A549 (cell line): ENCODE results near the gene DLL4. TPM values are rescaled to one million over a fixed set of nuclear protein-coding genes. Genes with fewer than 3 reads are reported as not detected.

ENCODE experiments used
- ATAC-seq, 2 experiments: fragments of 200-7000 bp in 1 of 2; fragments of >200 bp in 1 of 2; cut with Nextera tagmentation in 1 of 2; cut with Tn5 transposase in 1 of 2; 3 replicates each; pipeline versions ENCODE4 v1.8.0 to v1.9.1; 2018 to 2020; ENCODE audit warnings: mild to moderate bottlenecking in 1 of 2, moderate library complexity in 1 of 2
- CTCF ChIA-PET: fragments of 300-600 bp; sonication (Branson Sonifier 250); formaldehyde crosslinking; extraction: SDS; loops from one replicate; lab custom pipeline; 2021; ENCODE audit warnings: antibody characterized with exemption, inconsistent platforms; lab: Yijun Ruan, JAX
- POLR2A ChIA-PET: fragments of 350-600 bp; formaldehyde crosslinking; extraction: SDS; loops from one replicate; lab custom pipeline; 2021; ENCODE audit warnings: antibody characterized with exemption, inconsistent platforms; lab: Yijun Ruan, JAX
- DNase-seq, 2 experiments: peaks; one replicate each; pipeline versions ENCODE4 v3.0.0 to v3.0.0-alpha.2; 2011 to 2016; ENCODE audit warnings: low read depth in 1 of 2, low spot score in 1 of 2
- FAIRE-seq: peaks from 2 replicates; lab custom pipeline; 2011; peaks lifted over from hg19 to GRCh38; lab: Jason Lieb, UNC
- H3K27ac ChIP-seq, 2 experiments: fragments of >200 bp; sonication (Bioruptor Twin); formaldehyde crosslinking; 3 replicates each; pipeline ENCODE4 v1.5.1; 2016 to 2017
- H3K4me1 ChIP-seq: fragments of >200 bp; sonication (Bioruptor Twin); formaldehyde crosslinking; 3 replicates; pipeline ENCODE4 v1.6.1; 2016
- H3K4me2 ChIP-seq: fragments of >200 bp; sonication (Bioruptor Twin); formaldehyde crosslinking; 3 replicates; pipeline ENCODE4 v1.6.1; 2016
- H3K4me3 ChIP-seq: fragments of >200 bp; sonication (Bioruptor Twin); formaldehyde crosslinking; 3 replicates; pipeline ENCODE4 v1.5.1; 2016
- H3K9me3 ChIP-seq: fragments of >200 bp; sonication (Bioruptor Twin); formaldehyde crosslinking; 3 replicates; pipeline ENCODE4 v1.6.1; 2016
- CBX2 ChIP-seq: fragments of 200-600 bp; sonication (generic); IDR thresholded peaks from 2 replicates; pipeline ENCODE4 v1.6.1; 2016; ENCODE audit warnings: low read depth, mild to moderate bottlenecking, borderline replicate concordance
- CBX8 ChIP-seq: fragments of 200-600 bp; sonication (generic); IDR thresholded peaks from 2 replicates; pipeline ENCODE4 v1.6.1; 2016
- CHD2 ChIP-seq: fragments of 150-350 bp; IDR thresholded peaks from 2 replicates; pipeline ENCODE4 v1.6.1; 2014; ENCODE audit warnings: low read length; ENCODE audit not compliant: partially characterized antibody
- CHD4 ChIP-seq: fragments of 200-600 bp; sonication (generic); IDR thresholded peaks from 2 replicates; pipeline ENCODE4 v1.6.1; 2016; ENCODE audit warnings: antibody characterized with exemption, mild to moderate bottlenecking, borderline replicate concordance
- E2F6 ChIP-seq: IDR thresholded peaks from 2 replicates; pipeline ENCODE4 v1.6.1; 2012; ENCODE audit warnings: low read depth, borderline replicate concordance
- EHMT2 ChIP-seq: fragments of 200-600 bp; sonication (generic); IDR thresholded peaks from 2 replicates; pipeline ENCODE4 v1.6.1; 2016; ENCODE audit warnings: antibody characterized with exemption, low read depth, mild to moderate bottlenecking, moderate library complexity
- ELK1 ChIP-seq: fragments of 150-350 bp; IDR thresholded peaks from 2 replicates; pipeline ENCODE4 v1.6.1; 2014; ENCODE audit warnings: low read depth, mild to moderate bottlenecking, low read length
- EP300 ChIP-seq, 2 experiments: fragments of >200 bp; sonication (Bioruptor Twin); formaldehyde crosslinking; IDR thresholded peaks; 2 replicates in 1 of 2; 3 replicates in 1 of 2; pipeline ENCODE4 v1.6.1; 2016 to 2017
- FOSL2 ChIP-seq, 2 experiments: fragments of 450-650 bp in 1 of 2; fragments of >200 bp in 1 of 2; sonication (Bioruptor Twin) in 1 of 2; formaldehyde crosslinking; IDR thresholded peaks; 2 replicates each; pipeline versions ENCODE4 v1.5.0 to v1.6.1; 2016 to 2020; ENCODE audit warnings: mild to moderate bottlenecking in 1 of 2, moderate library complexity in 1 of 2
- FOXS1 ChIP-seq: fragments of 250-450 bp; sonication (Bioruptor Pico); IDR thresholded peaks from 2 replicates; pipeline ENCODE4 v1.5.0; 2020; ENCODE audit warnings: mild to moderate bottlenecking, moderate library complexity
- GATA3 ChIP-seq: IDR thresholded peaks from 2 replicates; pipeline ENCODE4 v1.6.1; 2012; ENCODE audit warnings: borderline replicate concordance
- HEYL ChIP-seq: fragments of 250-450 bp; sonication (Bioruptor Pico); IDR thresholded peaks from 2 replicates; pipeline ENCODE4 v1.8.0; 2021; ENCODE audit warnings: mild to moderate bottlenecking, moderate library complexity
- KDM1A ChIP-seq: fragments of 200-600 bp; sonication (generic); IDR thresholded peaks from 2 replicates; pipeline ENCODE4 v1.6.1; 2016; ENCODE audit warnings: low read depth, mild to moderate bottlenecking
- KDM5A ChIP-seq: fragments of 200-600 bp; sonication (generic); IDR thresholded peaks from 2 replicates; pipeline ENCODE4 v1.6.1; 2016; ENCODE audit warnings: antibody characterized with exemption, mild to moderate bottlenecking
- MAFK ChIP-seq: fragments of 450-650 bp; IDR thresholded peaks from 2 replicates; pipeline ENCODE4 v1.6.1; 2014; ENCODE audit not compliant: partially characterized antibody
- MAX ChIP-seq: IDR thresholded peaks from 2 replicates; pipeline ENCODE4 v1.6.1; 2012
- NPAS2 ChIP-seq: fragments of 250-450 bp; sonication (Bioruptor Pico); IDR thresholded peaks from 2 replicates; pipeline ENCODE4 v1.8.0; 2022; ENCODE audit warnings: mild to moderate bottlenecking, moderate library complexity, borderline replicate concordance
- PBX3 ChIP-seq: IDR thresholded peaks from 2 replicates; pipeline ENCODE4 v1.6.1; 2012
- RAD21 ChIP-seq, 2 experiments: fragments of >200 bp in 1 of 2; sonication (Bioruptor Twin) in 1 of 2; formaldehyde crosslinking in 1 of 2; IDR thresholded peaks in 1 of 2; conservative IDR thresholded peaks in 1 of 2; 2 replicates in 1 of 2; 3 replicates in 1 of 2; pipeline ENCODE4 v1.6.1; 2012 to 2018; ENCODE audit warnings: inconsistent platforms in 1 of 2
- RNF2 ChIP-seq: fragments of 200-600 bp; sonication (generic); IDR thresholded peaks from 2 replicates; pipeline ENCODE4 v1.6.1; 2016; ENCODE audit warnings: low read depth, mild to moderate bottlenecking, antibody characterized with exemption, moderate library complexity, borderline replicate concordance
- SMC3 ChIP-seq: fragments of >200 bp; sonication (Bioruptor Twin); formaldehyde crosslinking; IDR thresholded peaks from 3 replicates; pipeline ENCODE4 v1.6.1; 2018; ENCODE audit warnings: inconsistent platforms
- SREBF2 ChIP-seq: fragments of 450-650 bp; IDR thresholded peaks from 2 replicates; pipeline ENCODE4 v1.6.1; 2014; ENCODE audit warnings: mild to moderate bottlenecking, moderate library complexity
- USF2 ChIP-seq: fragments of 450-650 bp; IDR thresholded peaks from 2 replicates; pipeline ENCODE4 v1.6.1; 2014; ENCODE audit warnings: antibody characterized with exemption
- ZC3H11A ChIP-seq: fragments of 450-650 bp; IDR thresholded peaks from 2 replicates; pipeline ENCODE4 v1.6.1; 2014; ENCODE audit warnings: antibody characterized with exemption, mild to moderate bottlenecking
- ZSCAN20 ChIP-seq: fragments of 250-450 bp; sonication (Bioruptor Pico); IDR thresholded peaks from 2 replicates; pipeline ENCODE4 v1.8.0; 2022; ENCODE audit warnings: mild to moderate bottlenecking, moderate library complexity
- WGBS: methylation state at CpG from one replicate; pipeline ENCODE4 v1.1.6; 2017; ENCODE audit errors: missing lambda C conversion rate; 5-methylcytosine and 5-hydroxymethylcytosine counted together
- polyA plus RNA-seq, 4 experiments: library from polyadenylated mRNA; depleted of rRNA in 3 of 4; stranded (reverse); fragments of >200 nt; fragmentation: RNase III in 1 of 4; extraction: RNeasy Plus Mini Kit Qiagen cat#74134 plus additional on column Dnase treatment in 1 of 4; gene quantifications; 2 replicates in 3 of 4; 3 replicates in 1 of 4; pipeline ENCODE4 v1.2.3, GENCODE V29; 2011 to 2017

Gene DLL4
- polyA plus RNA-seq, 2 of the 4 experiments (the other 2 are of a cell fraction), result 0.09 to 0.28 TPM

- FAIRE-seq (no peak), ATAC-seq (no peak), DNase-seq (no peak)
- H3K4me1 ChIP-seq, result peaks cover 12% of the 10 kb centered on the region
- H3K4me3 ChIP-seq, result no peak overlapping the region
- WGBS, result 72% methylated on average over 10 of the region's 11 CpGs
- no peak overlapping the region for H3K27ac ChIP-seq
- CTCF ChIA-PET, result interaction anchor here (1.2 to 4.7 kb wide), 5 partner anchors 13 to 78 kb away, joined by 3 to 65 read pairs (median 4); no protein-coding TSS in a partner anchor
- no peak overlapping the region for H3K4me2 ChIP-seq
- TF ChIP-seq E2F6 (no peak), NPAS2 (CRISPR knock-in tag) (no peak), PBX3 (no peak), CBX2 (no peak), SREBF2 (no peak), CBX8 (no peak)
- H3K9me3 ChIP-seq, result no peaks in the 10 kb centered on the region
- POLR2A ChIA-PET, result interaction anchor here (0.6 kb wide), 1 partner anchor 8 kb away, joined by 3 read pairs; the partner anchor contains the start of gene CHAC1
Observed at GRCh38 chr15:40944510-40945296, 15.6 kb downstream of the DLL4 start.

- WGBS, result 82% methylated on average over 21 of the region's 21 CpGs
- Histone ChIP-seq H3K27ac (no peak overlapping the region; a peak in 1 of 6 replicates), H3K9me3 (no peaks in the 10 kb centered on the region), H3K4me2 (no peak overlapping the region), H3K4me3 (no peak overlapping the region)
- POLR2A ChIA-PET, result no interaction called here
- no peak for TF ChIP-seq KDM5A
- no peak for TF ChIP-seq EHMT2
- no peak for TF ChIP-seq RAD21 (conservative IDR thresholded peaks at IDR 0.05 in 1 of 2, IDR thresholded peaks at IDR 0.05 in 1 of 2)
- no peak for TF ChIP-seq ZC3H11A
- TF ChIP-seq PBX3, result no peak
- TF ChIP-seq, all 56 proteins: peak for 0
- no peak for ATAC-seq
- FAIRE-seq, result no peak
- H3K4me1 ChIP-seq, result peaks cover 11% of the 10 kb centered on the region
- no peak for DNase-seq
- CTCF ChIA-PET, result interaction anchor here (1.6 to 1.7 kb wide), 2 partner anchors 17 to 18 kb away, joined by 3 to 4 read pairs; no protein-coding TSS in a partner anchor
Observed at GRCh38 chr15:40948706-40949473, 19.8 kb downstream of the DLL4 start.

GRCh38 chr15:40949756-40950207 is 20.6 kb downstream of the DLL4 start:
- no peak for TF ChIP-seq USF2
- TF ChIP-seq KDM1A, result no peak
- no peak for TF ChIP-seq GATA3
- TF ChIP-seq FOSL2 (IDR thresholded peaks at IDR 0.05), result no peak
- no peak for TF ChIP-seq FOSL2 (CRISPR knock-in tag; IDR thresholded peaks at IDR 0.05)
- TF ChIP-seq MAX, result no peak
- no peak for TF ChIP-seq SMC3
- no peak for TF ChIP-seq MAFK
- TF ChIP-seq ELK1, result no peak
- TF ChIP-seq CHD2, result no peak
- no peak for TF ChIP-seq ZSCAN20 (CRISPR knock-in tag)
- no peak for TF ChIP-seq FOXS1 (CRISPR knock-in tag)
- TF ChIP-seq CBX8, result no peak
- no peak for TF ChIP-seq RNF2
- no peak for TF ChIP-seq CHD4
- no peak for TF ChIP-seq HEYL (CRISPR knock-in tag)
- no peak for TF ChIP-seq EP300 (IDR thresholded peaks at IDR 0.05)
- ATAC-seq (no peak), DNase-seq (no peak), FAIRE-seq (no peak)
- ChIA-PET POLR2A (no interaction called here), CTCF (interaction anchor here (1.7 to 8.7 kb wide), 2 partner anchors 8 to 19 kb away, joined by 4 to 76 read pairs; no protein-coding TSS in a partner anchor)
- H3K27ac ChIP-seq, result no peak overlapping the region; a peak in 1 of 6 replicates
- no peak overlapping the region for H3K4me2 ChIP-seq
- 64% methylated on average over 7 of the region's 7 CpGs for WGBS
- peaks cover 16% of the 10 kb centered on the region for H3K4me1 ChIP-seq
- no peaks in the 10 kb centered on the region for H3K9me3 ChIP-seq
- no peak overlapping the region for H3K4me3 ChIP-seq
